Stomach (tissue), 4 donors: ENCODE data around the gene ADARB2.

Experiments
- CTCF ChIP-seq, 7 experiments: fragments of 450-650 bp in 4 of 7; fragments of 200-600 bp in 3 of 7; sonication (generic) in 3 of 7; IDR thresholded peaks; one replicate each; pipeline ENCODE4 v1.5.1; 2016 to 2019; ENCODE audit warnings: antibody characterized with exemption in 7 of 7, control low read depth in 2 of 7, mild to moderate bottlenecking in 1 of 7
- POLR2A ChIP-seq, 4 donors: fragments of 450-650 bp; IDR thresholded peaks; one replicate each; pipeline ENCODE4 v1.6.1; 2016; ENCODE audit warnings: antibody characterized with exemption in 4 of 4, control low read depth in 2 of 4, mild to moderate bottlenecking in 1 of 4, moderate library complexity in 1 of 4
- POLR2AphosphoS5 ChIP-seq, 3 donors: sonication (generic); formaldehyde crosslinking; IDR thresholded peaks; one replicate each; pipeline ENCODE4 v1.6.1; 2016; ENCODE audit warnings: antibody characterized with exemption in 3 of 3

GRCh38 chr10:1563028-1563427 is 174.3 kb downstream of the ADARB2 start:
- TF ChIP-seq CTCF (IDR thresholded peaks at IDR 0.05) (no peak), POLR2AphosphoS5 (IDR thresholded peaks at IDR 0.05) (no peak), POLR2A (IDR thresholded peaks at IDR 0.05) (no peak)
